ENCODE results near the gene LYRM9. TPM values are rescaled to one million over a fixed set of nuclear protein-coding genes. Genes with fewer than 3 reads are reported as not detected.

The LYRM9 gene
- polyA plus RNA-seq, 1 donor from 2014 or later: 83.8 TPM

GRCh38 chr17:27930000-27930399 is 36.8 kb upstream of the LYRM9 start:
- Histone ChIP-seq H4K20me1 (ENCODE audit: insufficient read depth) (no peaks in the 10 kb centered on the region), H3K9me2 (ENCODE audit: insufficient read depth, low read length) (no peaks in the 10 kb centered on the region), H3F3A (ENCODE audit: insufficient read depth, low read length, poor library complexity, severe bottlenecking) (no peaks in the 10 kb centered on the region), H3K9me3 (ENCODE audit: low read length) (no peaks in the 10 kb centered on the region), H3K9ac (ENCODE audit: low read length) (no peak overlapping the region), H3K36me3 (ENCODE audit: insufficient read depth, low read length) (no peaks in the 10 kb centered on the region), H3K4me3 (ENCODE audit: low read length) (no peak overlapping the region), H3K4me2 (ENCODE audit: low read length) (no peak overlapping the region), H3K79me2 (replicated peaks; ENCODE audit: insufficient read depth, low read length) (no peaks in the 10 kb centered on the region), H3K27me3 (ENCODE audit: insufficient read depth, low read depth, low read length) (no peaks in the 10 kb centered on the region), H2AFZ (ENCODE audit: low read depth, low read length) (no peak overlapping the region), H3K27ac (ENCODE audit: low read length) (no peak overlapping the region)
- TF ChIP-seq EP300 (conservative IDR thresholded peaks at IDR 0.05; ENCODE audit: poor library complexity, severe bottlenecking) (no peak), REST (IDR thresholded peaks at IDR 0.05; ENCODE audit: borderline replicate concordance) (no peak), CTCF (IDR thresholded peaks at IDR 0.05; ENCODE audit: poor library complexity, severe bottlenecking) (no peak), SMC3 (conservative IDR thresholded peaks at IDR 0.05; ENCODE audit: poor library complexity) (no peak), MXI1 (conservative IDR thresholded peaks at IDR 0.05; ENCODE audit: poor library complexity, severe bottlenecking) (no peak)

GRCh38 chr17:27928587-27928986 is 35.4 kb upstream of the LYRM9 start:
- no peak overlapping the region for H2AFZ ChIP-seq (ENCODE audit: low read depth, low read length)
- no peaks in the 10 kb centered on the region for H4K20me1 ChIP-seq (ENCODE audit: insufficient read depth)
- H3K4me3 ChIP-seq (ENCODE audit: low read length): no peak overlapping the region
- no peaks in the 10 kb centered on the region for H3K27me3 ChIP-seq (ENCODE audit: insufficient read depth, low read depth, low read length)
- no peak overlapping the region for H3K4me2 ChIP-seq (ENCODE audit: low read length)
- H3K36me3 ChIP-seq (ENCODE audit: insufficient read depth, low read length): no peaks in the 10 kb centered on the region
- H3K9me3 ChIP-seq (ENCODE audit: low read length): no peaks in the 10 kb centered on the region
- H3K27ac ChIP-seq (ENCODE audit: low read length): no peak overlapping the region
- H3K9ac ChIP-seq (ENCODE audit: low read length): no peak overlapping the region
- H3F3A ChIP-seq (ENCODE audit: insufficient read depth, low read length, poor library complexity, severe bottlenecking): no peaks in the 10 kb centered on the region
- H3K9me2 ChIP-seq (ENCODE audit: insufficient read depth, low read length): no peaks in the 10 kb centered on the region
- TF ChIP-seq SMC3 (conservative IDR thresholded peaks at IDR 0.05; ENCODE audit: poor library complexity) (no peak), TAF1 (IDR thresholded peaks at IDR 0.05; ENCODE audit: low read depth) (no peak), EP300 (conservative IDR thresholded peaks at IDR 0.05; ENCODE audit: poor library complexity, severe bottlenecking) (no peak), RAD21 (conservative IDR thresholded peaks at IDR 0.05) (no peak)
- H3K79me2 ChIP-seq (replicated peaks; ENCODE audit: insufficient read depth, low read length): no peaks in the 10 kb centered on the region

- Histone ChIP-seq H3K27me3 (ENCODE audit: insufficient read depth, low read depth, low read length) (no peaks in the 10 kb centered on the region), H4K20me1 (ENCODE audit: insufficient read depth) (no peaks in the 10 kb centered on the region), H2AFZ (ENCODE audit: low read depth, low read length) (no peak overlapping the region), H3K9me2 (ENCODE audit: insufficient read depth, low read length) (no peaks in the 10 kb centered on the region), H3K4me2 (ENCODE audit: low read length) (no peak overlapping the region), H3K9ac (ENCODE audit: low read length) (no peak overlapping the region), H3K36me3 (ENCODE audit: insufficient read depth, low read length) (no peaks in the 10 kb centered on the region), H3K9me3 (ENCODE audit: low read length) (no peaks in the 10 kb centered on the region), H3F3A (ENCODE audit: insufficient read depth, low read length, poor library complexity, severe bottlenecking) (no peaks in the 10 kb centered on the region), H3K27ac (ENCODE audit: low read length) (no peak overlapping the region), H3K4me3 (ENCODE audit: low read length) (no peak overlapping the region), H3K79me2 (replicated peaks; ENCODE audit: insufficient read depth, low read length) (no peaks in the 10 kb centered on the region)
- TF ChIP-seq MXI1 (conservative IDR thresholded peaks at IDR 0.05; ENCODE audit: poor library complexity, severe bottlenecking) (no peak), RAD21 (conservative IDR thresholded peaks at IDR 0.05) (no peak), REST (IDR thresholded peaks at IDR 0.05; ENCODE audit: borderline replicate concordance) (no peak), CTCF (IDR thresholded peaks at IDR 0.05; ENCODE audit: poor library complexity, severe bottlenecking) (no peak), EP300 (conservative IDR thresholded peaks at IDR 0.05; ENCODE audit: poor library complexity, severe bottlenecking) (no peak), POLR2AphosphoS5 (IDR thresholded peaks at IDR 0.05) (no peak), SMC3 (conservative IDR thresholded peaks at IDR 0.05; ENCODE audit: poor library complexity) (no peak), EZH2 (IDR thresholded peaks at IDR 0.05; ENCODE audit: borderline replicate concordance, insufficient read depth, low read length, poor library complexity, severe bottlenecking) (no peak), TAF1 (IDR thresholded peaks at IDR 0.05; ENCODE audit: low read depth) (no peak)
Measured at GRCh38 chr17:27927781-27928180, 34.6 kb upstream of the LYRM9 start.
